GM19455 (cell line): ENCODE data around the gene B4GALNT4.
"Not testable (repeated sequence)": the region's sequence is repeated elsewhere in the genome, so short reads cannot be mapped to it uniquely, and the experiment has no call there.

Experiments
- ATAC-seq: cut with Tn5 transposase; IDR thresholded peaks from one replicate; pipeline ENCODE4 v1.9.1; 2021; ENCODE audit not compliant: unreplicated experiment

Gene B4GALNT4

GRCh38 chr11:357582-357981 is 11.7 kb upstream of the B4GALNT4 start:
- ATAC-seq = no peak

GRCh38 chr11:358129-358800 is 11.0 kb upstream of the B4GALNT4 start:
- no peak for ATAC-seq

GRCh38 chr11:359181-359714 is 10.1 kb upstream of the B4GALNT4 start:
- no peak for ATAC-seq

- ATAC-seq = no peak
Measured at GRCh38 chr11:360326-361280, 8.7 kb upstream of the B4GALNT4 start.

DNA sequence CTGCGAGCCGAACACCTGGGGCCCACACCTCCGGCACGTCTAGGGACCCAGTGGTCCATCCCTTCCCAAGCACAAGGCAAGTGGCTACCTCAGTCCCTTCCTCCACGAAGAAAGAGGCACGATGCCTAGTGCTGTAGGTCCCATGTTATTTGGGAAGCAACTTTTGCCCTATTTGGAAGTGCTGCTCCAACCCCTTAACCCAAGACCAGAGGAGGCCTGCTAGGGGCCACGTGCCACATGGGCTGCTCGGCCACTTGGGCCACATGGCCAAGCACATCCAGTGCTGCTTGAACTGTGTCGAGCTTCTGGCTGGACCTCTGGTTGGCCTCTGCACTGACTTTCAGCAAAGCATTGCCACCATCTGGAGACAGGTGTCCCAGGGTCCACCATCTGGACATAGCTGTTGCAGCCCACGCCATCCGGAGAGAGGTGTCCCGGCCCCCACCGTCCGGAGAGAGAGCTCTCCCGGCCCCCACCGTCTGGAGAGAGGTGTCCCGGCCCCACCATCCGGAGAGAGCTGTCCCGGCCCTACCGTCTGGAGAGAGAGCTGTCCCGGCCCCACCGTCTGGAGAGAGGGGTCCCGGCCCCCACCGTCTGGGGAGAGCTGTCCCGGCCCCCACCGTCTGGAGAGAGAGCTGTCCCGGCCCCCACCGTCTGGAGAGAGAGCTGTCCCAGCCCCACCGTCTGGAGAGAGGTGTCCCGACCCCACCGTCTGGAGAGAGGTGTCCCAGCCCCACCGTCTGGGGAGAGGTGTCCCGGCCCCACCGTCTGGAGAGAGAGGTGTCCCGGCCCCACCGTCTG is 6.5 kb upstream of the B4GALNT4 start:
- ATAC-seq = no peak

GRCh38 chr11:363443-363805 is 5.9 kb upstream of the B4GALNT4 start:
- not testable (repeated sequence) for ATAC-seq

- no peak for ATAC-seq
Measured at GRCh38 chr11:363948-364761, 5.1 kb upstream of the B4GALNT4 start.

DNA sequence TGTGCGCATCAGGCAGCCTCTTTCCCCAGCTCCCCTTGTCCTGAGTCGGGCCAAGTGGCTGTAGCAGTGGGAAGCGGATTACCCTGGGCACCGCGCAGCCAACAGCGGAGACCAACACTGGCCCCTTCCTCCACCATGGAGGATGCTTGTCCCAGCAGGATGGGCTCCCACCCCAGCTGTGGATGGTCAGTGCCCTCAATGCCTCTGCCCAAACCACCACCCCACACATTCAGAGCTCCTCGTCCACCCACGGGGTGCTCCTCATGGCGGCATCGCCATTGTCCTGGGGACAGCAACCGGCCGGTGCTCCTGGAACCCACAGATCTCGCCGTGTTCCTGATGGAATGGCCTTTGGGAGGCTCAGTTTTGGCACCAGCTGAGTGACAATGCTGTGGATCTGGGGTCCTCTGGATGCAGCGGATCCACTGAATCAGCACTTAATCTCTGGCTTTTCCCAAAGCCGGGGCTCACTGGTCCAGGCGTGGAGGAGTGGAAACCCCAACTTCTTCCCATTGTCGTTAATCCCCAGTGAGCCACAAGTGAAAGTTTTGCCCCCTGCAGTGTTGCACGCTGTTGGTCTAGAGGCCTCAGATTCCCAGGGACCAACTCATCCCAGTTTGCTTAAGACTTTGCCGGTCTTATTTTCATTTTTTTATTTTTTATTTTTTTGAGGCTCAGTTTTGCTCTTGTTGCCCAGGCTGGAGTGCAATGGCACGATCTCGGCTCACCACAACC is 4.1 kb upstream of the B4GALNT4 start:
- no peak for ATAC-seq

- ATAC-seq = no peak
Measured at GRCh38 chr11:365831-366230, 3.5 kb upstream of the B4GALNT4 start.

DNA sequence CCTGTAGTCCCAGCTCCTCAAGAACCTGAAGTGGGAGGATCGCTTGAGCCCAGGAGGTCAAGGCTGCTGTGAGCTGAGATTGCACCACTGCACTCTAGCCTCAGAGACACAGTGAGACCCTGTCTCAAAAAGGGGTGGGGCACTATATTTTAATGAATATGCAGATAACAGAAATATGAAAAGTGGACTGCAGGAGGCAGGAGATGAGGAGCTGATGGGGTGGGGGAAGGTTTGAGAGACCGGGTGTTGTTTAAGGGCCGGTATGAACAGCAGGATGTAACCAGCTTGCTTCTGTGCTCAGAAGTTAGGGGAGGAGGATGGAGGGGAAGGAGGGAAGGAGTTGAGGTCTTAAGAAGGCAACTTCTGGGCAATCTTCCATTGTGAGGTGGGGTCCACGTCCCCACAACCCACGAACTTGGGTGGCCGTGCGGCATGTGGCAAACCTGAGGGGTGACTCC is 1.3 kb upstream of the B4GALNT4 start:
- ATAC-seq = no peak

- ATAC-seq = no peak
Measured at GRCh38 chr11:368414-369335, 624 bp upstream of the B4GALNT4 start.

DNA sequence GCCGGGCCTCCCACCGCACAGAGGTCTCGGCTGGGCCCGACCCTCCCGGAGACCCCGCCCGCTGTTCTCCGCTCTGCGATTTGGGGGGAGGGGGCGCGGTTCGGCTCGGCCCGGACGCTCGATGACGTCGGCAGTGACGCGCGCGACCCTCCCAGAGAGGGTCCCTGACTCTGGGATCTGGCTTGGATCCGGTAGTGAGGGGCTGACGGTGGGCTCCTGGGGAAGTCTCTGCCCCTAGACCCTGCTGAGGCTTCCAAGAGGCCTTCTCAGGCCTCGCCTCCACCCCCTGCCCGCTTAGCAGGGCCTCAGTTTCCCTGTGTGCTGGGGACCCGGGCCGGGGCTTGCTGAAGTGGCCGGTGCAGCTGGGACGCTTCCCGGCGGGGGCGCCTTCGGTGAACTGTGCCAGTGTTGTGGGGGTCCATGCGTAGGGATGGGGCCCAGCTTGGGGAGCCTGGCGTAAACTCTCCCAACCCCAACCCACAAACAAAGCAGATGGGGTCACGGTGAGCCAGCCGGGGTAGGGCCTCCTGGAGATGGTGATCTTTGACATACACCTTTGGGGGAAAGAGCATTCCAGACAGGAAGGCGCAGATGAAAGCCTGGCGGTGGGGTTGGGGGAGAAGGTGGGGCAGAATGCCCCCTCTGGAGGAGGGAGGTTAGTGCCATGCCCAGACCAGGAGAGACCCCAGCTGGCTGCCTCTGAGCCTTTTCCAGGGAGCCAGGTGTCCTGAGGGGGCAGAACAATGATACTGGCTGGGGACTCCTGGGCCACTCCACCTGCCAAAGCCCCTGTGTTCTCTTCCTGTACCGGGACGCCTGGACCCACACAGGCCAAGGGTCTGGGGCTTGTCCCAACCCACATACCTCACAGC is 1.0 kb downstream of the B4GALNT4 start:
- no peak for ATAC-seq

DNA sequence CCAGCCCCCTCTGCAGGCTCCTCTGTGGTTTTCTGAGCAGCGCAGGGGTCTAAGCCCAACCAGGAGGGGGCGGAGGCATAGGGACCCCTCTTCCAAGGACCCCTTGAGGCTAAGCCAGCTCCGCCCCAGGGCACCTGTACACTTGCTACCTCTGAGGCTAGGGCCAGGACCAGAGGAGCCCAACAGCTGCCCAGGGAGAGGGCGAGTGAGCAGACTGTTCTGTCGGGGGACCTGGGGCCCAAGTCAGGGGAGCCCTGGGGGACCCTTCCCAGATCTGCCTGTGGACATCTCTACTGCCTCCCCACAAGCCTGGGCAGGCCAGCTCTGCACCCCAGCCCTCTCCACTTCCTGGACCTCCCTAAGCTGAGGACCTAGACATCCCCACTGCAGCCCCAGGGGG is 1.8 kb downstream of the B4GALNT4 start:
- ATAC-seq = no peak

DNA sequence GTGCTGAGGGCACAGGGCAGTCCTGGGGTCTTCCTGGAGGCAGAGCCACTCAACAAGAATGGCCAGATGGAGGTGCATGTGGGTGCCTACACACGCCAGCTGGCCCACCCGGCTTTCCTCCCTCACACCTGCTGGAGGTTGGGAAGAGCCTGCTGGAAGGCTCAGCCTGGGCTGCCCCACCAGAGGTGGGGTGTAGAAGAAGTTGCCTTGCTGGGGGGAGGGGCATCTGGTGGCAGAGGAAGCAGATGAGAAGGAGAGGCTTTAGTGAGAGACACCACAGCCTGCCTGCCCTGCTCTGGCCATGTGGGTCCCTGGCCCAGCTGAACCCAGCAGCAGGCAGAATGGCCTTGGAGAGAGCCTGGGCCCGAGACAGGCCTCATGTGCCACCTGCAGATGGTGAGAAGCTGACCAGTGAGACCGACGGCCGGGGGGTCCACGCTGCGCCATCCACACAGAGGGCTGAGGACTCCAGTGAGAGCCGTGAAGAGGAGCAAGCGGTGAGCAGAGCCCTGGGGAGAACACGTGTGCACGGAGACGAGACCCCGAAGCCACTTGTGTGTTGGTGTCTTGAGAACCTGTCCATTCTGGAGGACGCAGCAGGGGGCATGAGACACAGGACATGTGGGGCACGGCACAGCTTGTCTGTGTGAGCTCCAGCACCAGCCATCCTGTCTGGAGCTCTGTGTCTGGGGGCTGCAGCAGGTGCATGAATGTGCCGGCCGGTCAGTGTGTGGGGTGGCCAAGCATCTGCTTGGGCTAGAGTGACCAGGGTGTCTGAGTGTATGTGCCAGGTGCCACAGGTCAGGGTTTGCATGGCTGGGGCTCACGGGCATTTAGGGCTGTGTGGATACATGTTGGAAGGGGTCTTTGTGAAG is 2.7 kb downstream of the B4GALNT4 start:
- ATAC-seq = no peak

GRCh38 chr11:372809-373715 is 3.8 kb downstream of the B4GALNT4 start:
- ATAC-seq = no peak
